Endodermal cell (in vitro differentiated cells): ENCODE measurements around the gene LPP. TPM values are rescaled to one million over a fixed set of nuclear protein-coding genes. Genes with fewer than 3 reads are reported as not detected.

Experiments
- DNase-seq: peaks from one replicate; pipeline ENCODE4 v3.0.0-alpha.2; 2017
- H3K27ac ChIP-seq: 2 replicates; pipeline ENCODE4 v1.5.1; 2013; ENCODE audit warnings: mild to moderate bottlenecking, low read depth, low read length, moderate library complexity
- H3K27me3 ChIP-seq: 2 replicates; pipeline ENCODE4 v1.6.1; 2013; ENCODE audit warnings: mild to moderate bottlenecking, low read length, moderate library complexity; ENCODE audit not compliant: insufficient read depth, control insufficient read depth, poor library complexity, severe bottlenecking
- H3K36me3 ChIP-seq: 2 replicates; pipeline ENCODE4 v1.7.0; 2013; ENCODE audit warnings: mild to moderate bottlenecking, low read length, moderate library complexity; ENCODE audit not compliant: control insufficient read depth, insufficient read depth
- H3K4me1 ChIP-seq: one replicate; pipeline ENCODE4 v1.7.0; 2013; ENCODE audit warnings: low read length; ENCODE audit not compliant: control insufficient read depth, insufficient read depth
- H3K4me3 ChIP-seq: 2 replicates; pipeline ENCODE4 v1.5.1; 2013; ENCODE audit warnings: mild to moderate bottlenecking, low read length, moderate library complexity
- H3K9ac ChIP-seq: 2 replicates; pipeline ENCODE4 v1.6.1; 2013; ENCODE audit warnings: mild to moderate bottlenecking, low read length, moderate library complexity; ENCODE audit not compliant: poor library complexity, severe bottlenecking; ENCODE audit errors: extremely low read depth
- H3K9me3 ChIP-seq: 2 replicates; pipeline ENCODE4 v1.6.1; 2013; ENCODE audit warnings: mild to moderate bottlenecking, low read length, moderate library complexity; ENCODE audit not compliant: control insufficient read depth
- H3K27ac Mint-ChIP-seq: 2 replicates; pipeline ENCODE4 v1.8.0; 2020; ENCODE audit warnings: mixed read lengths
- H3K27me3 Mint-ChIP-seq: 2 replicates; pipeline ENCODE4 v1.8.0; 2021; ENCODE audit warnings: mild to moderate bottlenecking, mixed read lengths; ENCODE audit not compliant: insufficient read depth
- H3K36me3 Mint-ChIP-seq: 2 replicates; pipeline ENCODE4 v1.8.0; 2020; ENCODE audit warnings: low read depth, mixed read lengths
- H3K4me1 Mint-ChIP-seq: 2 replicates; pipeline ENCODE4 v1.8.0; 2020; ENCODE audit warnings: mixed read lengths
- H3K4me3 Mint-ChIP-seq: 2 replicates; pipeline ENCODE4 v1.8.0; 2020; ENCODE audit warnings: mild to moderate bottlenecking, moderate library complexity, mixed read lengths
- H3K9me3 Mint-ChIP-seq: 2 replicates; pipeline ENCODE4 v1.8.0; 2020; ENCODE audit warnings: mild to moderate bottlenecking, mixed read lengths
- WGBS, 2 experiments: methylation state at CpG; one replicate each; pipeline versions ENCODE4 v1.1.5 to v1.1.7; 2013; ENCODE audit warnings: missing lambda C conversion rate in 2 of 2, mixed read lengths in 1 of 2; ENCODE audit not compliant: insufficient coverage in 1 of 2, insufficient read length in 1 of 2; 5-methylcytosine and 5-hydroxymethylcytosine counted together
- total RNA-seq, 2 donors: library from RNA; stranded (reverse); fragmentation: NEBNext Ultra II Directional in 1 of 2; extraction: Animal tissue kit (Norgen Biotek cat#: 25700) in 1 of 2; gene quantifications; 2 replicates in 1 of 2; 3 replicates in 1 of 2; pipeline ENCODE4 v1.2.1, GENCODE V29; 2021
- TF ChIP-seq, protein P1 (sequence below): fragments of 200-600 bp; sonication (generic); conservative IDR thresholded peaks from 2 replicates; pipeline ENCODE4 v1.5.0; 2021; ENCODE audit warnings: antibody characterized with exemption, mild to moderate bottlenecking

Gene LPP
- total RNA-seq, 2 donors from 2014 or later: 78.0 to 105 TPM

- no peaks in the 10 kb centered on the region for H3K36me3 Mint-ChIP-seq
- 90 to 91% methylated on average over 4 of the region's 4 CpGs for WGBS, 2 experiments
- H3K9ac ChIP-seq: no peak overlapping the region
Measured at GRCh38 chr3:188889054-188889491, 735.1 kb downstream of the LPP start.

DNA sequence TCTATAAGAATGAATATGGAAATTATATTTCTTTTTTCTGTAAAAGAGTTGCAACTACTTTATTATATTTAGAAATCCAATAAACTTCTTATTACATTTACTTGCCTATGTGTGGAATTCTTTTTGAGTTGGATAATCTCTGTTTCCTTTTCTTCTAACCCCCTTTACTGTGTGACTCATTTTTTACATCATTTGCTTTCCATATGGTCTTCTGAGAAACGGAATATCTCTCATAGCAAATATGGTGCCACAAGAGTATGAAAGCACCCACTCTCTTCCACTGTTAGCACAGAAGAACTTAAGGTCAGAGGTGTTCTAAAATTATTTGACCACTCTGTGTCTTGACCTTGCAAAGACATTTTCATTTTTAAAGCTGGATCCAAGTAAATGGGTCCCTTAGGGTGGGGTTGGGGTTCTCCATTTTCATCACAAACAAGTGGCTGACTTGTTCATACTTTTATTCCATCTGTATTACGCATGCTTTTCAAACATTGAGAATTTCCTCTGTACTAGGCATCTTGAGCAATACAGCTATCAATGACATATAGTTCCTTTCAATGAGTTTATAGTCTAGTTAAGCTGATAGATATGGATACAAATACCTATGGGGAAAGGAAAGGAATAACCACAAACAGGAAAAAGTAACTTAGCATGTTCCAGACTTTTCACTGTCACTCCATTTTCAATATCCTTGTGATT lies 736.8 kb downstream of the LPP start:
- Mint-ChIP-seq H3K9me3 (no peaks in the 10 kb centered on the region), H3K27me3 (no peaks in the 10 kb centered on the region), H3K27ac (no peak overlapping the region), H3K36me3 (no peaks in the 10 kb centered on the region), H3K4me3 (no peak overlapping the region), H3K4me1 (peaks cover 4% of the 10 kb centered on the region)
- Histone ChIP-seq H3K36me3 (peaks cover 19% of the 10 kb centered on the region), H3K9ac (no peak overlapping the region), H3K9me3 (no peaks in the 10 kb centered on the region), H3K4me1 (no peaks in the 10 kb centered on the region), H3K27ac (no peak overlapping the region), H3K4me3 (no peak overlapping the region), H3K27me3 (no peaks in the 10 kb centered on the region)
- TF ChIP-seq, protein P1, sequence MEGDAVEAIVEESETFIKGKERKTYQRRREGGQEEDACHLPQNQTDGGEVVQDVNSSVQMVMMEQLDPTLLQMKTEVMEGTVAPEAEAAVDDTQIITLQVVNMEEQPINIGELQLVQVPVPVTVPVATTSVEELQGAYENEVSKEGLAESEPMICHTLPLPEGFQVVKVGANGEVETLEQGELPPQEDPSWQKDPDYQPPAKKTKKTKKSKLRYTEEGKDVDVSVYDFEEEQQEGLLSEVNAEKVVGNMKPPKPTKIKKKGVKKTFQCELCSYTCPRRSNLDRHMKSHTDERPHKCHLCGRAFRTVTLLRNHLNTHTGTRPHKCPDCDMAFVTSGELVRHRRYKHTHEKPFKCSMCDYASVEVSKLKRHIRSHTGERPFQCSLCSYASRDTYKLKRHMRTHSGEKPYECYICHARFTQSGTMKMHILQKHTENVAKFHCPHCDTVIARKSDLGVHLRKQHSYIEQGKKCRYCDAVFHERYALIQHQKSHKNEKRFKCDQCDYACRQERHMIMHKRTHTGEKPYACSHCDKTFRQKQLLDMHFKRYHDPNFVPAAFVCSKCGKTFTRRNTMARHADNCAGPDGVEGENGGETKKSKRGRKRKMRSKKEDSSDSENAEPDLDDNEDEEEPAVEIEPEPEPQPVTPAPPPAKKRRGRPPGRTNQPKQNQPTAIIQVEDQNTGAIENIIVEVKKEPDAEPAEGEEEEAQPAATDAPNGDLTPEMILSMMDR: no peak
- DNase-seq: no peak
- 74 to 100% methylated on average over 1 to 2 of the region's 2 CpGs for WGBS, 2 experiments

More at GRCh38 chr3:188889054-188889491, 735.1 kb downstream of the LPP start:
- peaks cover 27% of the 10 kb centered on the region for H3K36me3 ChIP-seq
- TF ChIP-seq, protein P1: no peak
- Mint-ChIP-seq H3K4me1 (peaks cover 4% of the 10 kb centered on the region), H3K9me3 (no peaks in the 10 kb centered on the region), H3K27ac (no peak overlapping the region), H3K4me3 (no peak overlapping the region), H3K27me3 (no peaks in the 10 kb centered on the region)
- no peak overlapping the region for H3K4me3 ChIP-seq
- no peak overlapping the region for H3K27ac ChIP-seq
- no peaks in the 10 kb centered on the region for H3K9me3 ChIP-seq
- no peak for DNase-seq
- no peaks in the 10 kb centered on the region for H3K27me3 ChIP-seq
- H3K4me1 ChIP-seq: no peaks in the 10 kb centered on the region

DNA sequence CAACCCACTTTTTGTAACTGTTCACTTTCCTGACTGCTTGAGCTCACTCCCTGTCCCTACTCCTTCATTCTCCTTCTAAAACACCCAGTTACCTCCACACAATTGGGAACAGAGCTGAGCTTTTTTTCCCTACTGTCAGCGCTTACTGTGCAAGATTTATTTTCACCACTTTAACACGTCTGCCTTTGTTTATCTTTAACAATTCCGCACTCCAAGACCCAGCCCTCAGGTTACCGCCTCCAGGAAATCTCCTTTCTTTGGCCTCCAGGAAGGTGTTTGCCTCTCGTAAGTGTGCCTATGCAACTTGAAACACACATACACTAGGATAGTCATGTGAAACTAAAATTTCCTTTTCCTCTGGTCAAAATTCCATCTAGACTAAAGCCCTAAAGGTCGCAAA lies 745.9 kb downstream of the LPP start:
- H3K27ac ChIP-seq: no peak overlapping the region

More for the DNA sequence above, 745.9 kb downstream of the LPP start:
- no peaks in the 10 kb centered on the region for H3K27me3 ChIP-seq
- H3K9me3 ChIP-seq: no peaks in the 10 kb centered on the region
- H3K36me3 ChIP-seq: peaks cover 5% of the 10 kb centered on the region
- H3K9ac ChIP-seq: no peak overlapping the region
- DNase-seq: no peak
- no peak overlapping the region for H3K4me3 ChIP-seq
- Mint-ChIP-seq H3K4me3 (no peak overlapping the region), H3K4me1 (peaks cover 6% of the 10 kb centered on the region), H3K9me3 (no peaks in the 10 kb centered on the region), H3K27ac (no peak overlapping the region), H3K36me3 (peaks cover 1% of the 10 kb centered on the region), H3K27me3 (no peaks in the 10 kb centered on the region)
- 80 to 91% methylated on average over 5 to 6 of the region's 6 CpGs for WGBS, 2 experiments
- no peaks in the 10 kb centered on the region for H3K4me1 ChIP-seq
- TF ChIP-seq, protein P1: no peak
